Mesendoderm (in vitro differentiated cells): ENCODE measurements around the gene SUGCT.

Source experiments
- DNase-seq: peaks from one replicate; pipeline ENCODE4 v3.0.0; 2013
- H2AK5ac ChIP-seq: 2 replicates; pipeline ENCODE4 v1.6.1; 2013; ENCODE audit warnings: low read length, inconsistent platforms
- H2BK120ac ChIP-seq: 2 replicates; pipeline ENCODE4 v1.6.1; 2013; ENCODE audit warnings: low read depth, mild to moderate bottlenecking, low read length, moderate library complexity, mixed read lengths
- H2BK15ac ChIP-seq: replicated peaks from 2 replicates; pipeline ENCODE4 v1.6.1; 2013; ENCODE audit warnings: low read depth, mild to moderate bottlenecking, moderate library complexity
- H2BK5ac ChIP-seq: 2 replicates; pipeline ENCODE4 v1.6.1; 2013; ENCODE audit warnings: low read length, inconsistent platforms
- H3K18ac ChIP-seq: 2 replicates; pipeline ENCODE4 v1.6.1; 2013; ENCODE audit warnings: mild to moderate bottlenecking, low read length, mixed read lengths
- H3K23ac ChIP-seq: one replicate; pipeline ENCODE4 v1.6.1; 2013; ENCODE audit warnings: low read length
- H3K27ac ChIP-seq: 2 replicates; pipeline ENCODE4 v1.5.1; 2013; ENCODE audit warnings: low read depth, mild to moderate bottlenecking, inconsistent platforms, low read length, moderate library complexity
- H3K27me3 ChIP-seq: 2 replicates; pipeline ENCODE4 v1.6.1; 2013; ENCODE audit warnings: low read length, control low read depth, mild to moderate bottlenecking, inconsistent platforms; ENCODE audit not compliant: insufficient read depth, poor library complexity
- H3K36me3 ChIP-seq: 2 replicates; pipeline ENCODE4 v1.6.1; 2013; ENCODE audit warnings: low read length, inconsistent platforms; ENCODE audit not compliant: control insufficient read depth, insufficient read depth
- H3K4ac ChIP-seq: one replicate; pipeline ENCODE4 v1.6.1; 2013; ENCODE audit warnings: low read depth, mild to moderate bottlenecking, low read length, moderate library complexity
- H3K4me1 ChIP-seq: 2 replicates; pipeline ENCODE4 v1.6.1; 2013; ENCODE audit warnings: low read depth, low read length, inconsistent platforms; ENCODE audit not compliant: control insufficient read depth
- H3K4me2 ChIP-seq: 2 replicates; pipeline ENCODE4 v1.6.1; 2013; ENCODE audit warnings: low read length
- H3K4me3 ChIP-seq: 2 replicates; pipeline ENCODE4 v1.5.1; 2013; ENCODE audit warnings: mild to moderate bottlenecking, low read length
- H3K56ac ChIP-seq: one replicate; pipeline ENCODE4 v1.6.1; 2013; ENCODE audit warnings: low read length
- H3K79me1 ChIP-seq: 2 replicates; pipeline ENCODE4 v1.6.1; 2013; ENCODE audit warnings: low read length, inconsistent platforms
- H3K79me2 ChIP-seq: 2 replicates; pipeline ENCODE4 v1.6.1; 2013; ENCODE audit warnings: mild to moderate bottlenecking, low read length; ENCODE audit not compliant: control insufficient read depth, insufficient read depth
- H3K9ac ChIP-seq: 2 replicates; pipeline ENCODE4 v1.6.1; 2013; ENCODE audit warnings: low read length, inconsistent platforms
- H4K5ac ChIP-seq: one replicate; pipeline ENCODE4 v1.6.1; 2013; ENCODE audit warnings: low read length
- H4K8ac ChIP-seq: one replicate; pipeline ENCODE4 v1.6.1; 2013; ENCODE audit warnings: low read depth, mild to moderate bottlenecking, control low read depth, low read length, moderate library complexity
- WGBS: extraction: QIAGEN DNeasy Blood & Tissue Kit; methylation state at CpG from one replicate; pipeline ENCODE4 v1.1.7; 2013; ENCODE audit warnings: low lambda C conversion rate, missing lambda C conversion rate; ENCODE audit not compliant: insufficient coverage; ENCODE audit errors: extremely low coverage; 5-methylcytosine and 5-hydroxymethylcytosine counted together

The SUGCT gene

GRCh38 chr7:40822861-40823260 is 688.1 kb downstream of the SUGCT start:
- H4K5ac ChIP-seq: no peak overlapping the region

GRCh38 chr7:40824461-40824860 is 689.7 kb downstream of the SUGCT start:
- Histone ChIP-seq H3K79me1 (no peaks in the 10 kb centered on the region), H4K8ac (no peak overlapping the region), H3K27me3 (no peaks in the 10 kb centered on the region), H2BK120ac (no peak overlapping the region), H3K23ac (no peak overlapping the region), H2BK5ac (no peak overlapping the region), H3K18ac (no peak overlapping the region), H3K4me3 (no peak overlapping the region), H3K27ac (no peak overlapping the region), H3K36me3 (no peaks in the 10 kb centered on the region), H3K4ac (no peak overlapping the region), H2BK15ac (no peak overlapping the region), H2AK5ac (no peak overlapping the region), H3K56ac (no peak overlapping the region), H4K5ac (no peak overlapping the region), H3K4me1 (no peaks in the 10 kb centered on the region), H3K79me2 (no peaks in the 10 kb centered on the region), H3K9ac (no peak overlapping the region), H3K4me2 (no peak overlapping the region)
- DNase-seq: no peak
- WGBS: no CpG with 5 or more reads among the region's 3 CpGs

More at GRCh38 chr7:40822861-40823260, 688.1 kb downstream of the SUGCT start:
- Histone ChIP-seq H3K27me3 (no peaks in the 10 kb centered on the region), H3K27ac (no peak overlapping the region), H2AK5ac (no peak overlapping the region), H2BK120ac (no peak overlapping the region), H3K56ac (no peak overlapping the region), H3K23ac (no peak overlapping the region), H3K36me3 (no peaks in the 10 kb centered on the region), H3K4me1 (no peaks in the 10 kb centered on the region), H2BK5ac (no peak overlapping the region), H3K4ac (no peak overlapping the region), H2BK15ac (no peak overlapping the region), H3K79me2 (no peaks in the 10 kb centered on the region), H4K8ac (no peak overlapping the region), H3K79me1 (no peaks in the 10 kb centered on the region), H3K4me2 (no peak overlapping the region), H3K4me3 (no peak overlapping the region), H3K9ac (no peak overlapping the region), H3K18ac (no peak overlapping the region)
- WGBS: no CpG with 5 or more reads among the region's 1 CpG
- no peak for DNase-seq

- H3K4me1 ChIP-seq: no peaks in the 10 kb centered on the region
- no peaks in the 10 kb centered on the region for H3K79me2 ChIP-seq
- peak; percentile 65 for DNase-seq
- H2BK120ac ChIP-seq: no peak overlapping the region
- H3K4ac ChIP-seq: no peak overlapping the region
- no peak overlapping the region for H3K4me3 ChIP-seq
- H3K79me1 ChIP-seq: no peaks in the 10 kb centered on the region
- H2BK15ac ChIP-seq: no peak overlapping the region
- H3K36me3 ChIP-seq: no peaks in the 10 kb centered on the region
- H3K9ac ChIP-seq: no peak overlapping the region
- H4K5ac ChIP-seq: no peak overlapping the region
- no peak overlapping the region for H2AK5ac ChIP-seq
- H3K27ac ChIP-seq: no peak overlapping the region
- H3K56ac ChIP-seq: no peak overlapping the region
- no peak overlapping the region for H3K4me2 ChIP-seq
- H3K27me3 ChIP-seq: no peaks in the 10 kb centered on the region
- no peak overlapping the region for H3K18ac ChIP-seq
- no peak overlapping the region for H4K8ac ChIP-seq
- no CpG with 5 or more reads among the region's 3 CpGs for WGBS
- no peak overlapping the region for H2BK5ac ChIP-seq
- no peak overlapping the region for H3K23ac ChIP-seq
These were observed 691.8 kb downstream of the SUGCT start for GRCh38 chr7:40826411-40827221.

GRCh38 chr7:40827222-40828085 is 692.6 kb downstream of the SUGCT start:
- Histone ChIP-seq H4K8ac (no peak overlapping the region), H4K5ac (no peak overlapping the region), H3K4me2 (no peak overlapping the region), H3K4me3 (no peak overlapping the region), H2BK120ac (no peak overlapping the region), H3K9ac (no peak overlapping the region), H2AK5ac (no peak overlapping the region), H3K23ac (no peak overlapping the region), H3K27me3 (no peaks in the 10 kb centered on the region), H3K4me1 (no peaks in the 10 kb centered on the region), H3K79me2 (no peaks in the 10 kb centered on the region), H2BK5ac (no peak overlapping the region), H3K27ac (no peak overlapping the region), H3K79me1 (no peaks in the 10 kb centered on the region), H3K36me3 (no peaks in the 10 kb centered on the region), H3K18ac (no peak overlapping the region), H3K4ac (no peak overlapping the region), H2BK15ac (no peak overlapping the region), H3K56ac (no peak overlapping the region)
- DNase-seq: peak; percentile 11
- no CpG with 5 or more reads among the region's 10 CpGs for WGBS

DNA sequence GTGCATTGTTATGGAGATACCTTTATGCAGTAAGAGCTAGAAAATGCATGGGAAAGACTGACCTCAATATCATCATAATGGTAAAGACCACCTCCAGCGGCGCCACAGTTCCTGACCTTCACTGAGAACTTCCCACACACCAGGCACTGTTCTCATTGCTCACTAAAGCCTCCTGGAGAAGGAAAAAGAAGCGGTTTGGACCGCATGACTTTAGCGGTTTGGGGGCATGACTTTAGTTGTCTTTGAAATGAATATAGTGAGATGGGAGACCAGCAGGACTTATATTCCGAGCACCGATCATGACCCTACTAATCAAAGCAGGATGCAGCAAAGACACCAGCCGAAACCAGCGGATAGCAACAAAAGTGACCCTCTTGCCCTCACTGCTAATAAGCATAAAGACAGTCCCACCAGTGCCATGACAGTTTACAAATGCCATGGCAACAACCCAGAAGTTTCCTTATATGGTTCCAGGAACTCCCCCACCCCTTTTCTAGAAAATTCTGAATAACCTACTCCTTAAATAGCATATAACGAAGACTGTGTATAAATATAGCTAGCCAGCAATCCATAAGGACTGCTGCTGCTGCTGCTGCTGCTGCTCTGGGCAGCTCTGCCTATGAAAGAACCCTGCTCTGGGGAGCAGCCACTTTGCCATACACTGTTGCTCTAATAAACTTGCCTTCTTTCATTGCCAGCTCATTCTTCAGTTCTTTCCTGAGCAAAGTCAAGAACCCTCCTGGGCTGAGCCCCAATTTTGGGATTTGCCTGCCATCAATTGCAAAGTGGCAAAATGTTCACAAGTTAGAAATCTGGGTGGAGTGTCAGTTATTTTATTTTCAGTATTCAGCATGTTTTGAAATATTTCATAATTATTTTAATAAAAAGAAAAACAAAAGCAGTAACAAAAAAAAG is 694.1 kb downstream of the SUGCT start:
- DNase-seq: no peak
- no CpG with 5 or more reads among the region's 10 CpGs for WGBS
- H2BK15ac ChIP-seq: no peak overlapping the region

More for the DNA sequence above, 694.1 kb downstream of the SUGCT start:
- Histone ChIP-seq H3K9ac (no peak overlapping the region), H3K23ac (no peak overlapping the region), H3K4me3 (no peak overlapping the region), H3K27me3 (no peaks in the 10 kb centered on the region), H3K4me1 (no peaks in the 10 kb centered on the region), H3K4ac (no peak overlapping the region), H3K36me3 (no peaks in the 10 kb centered on the region), H3K79me1 (no peaks in the 10 kb centered on the region), H2BK120ac (no peak overlapping the region), H3K18ac (peak overlapping the region; percentile 47), H3K27ac (no peak overlapping the region), H4K5ac (no peak overlapping the region), H4K8ac (no peak overlapping the region), H3K56ac (no peak overlapping the region), H3K79me2 (no peaks in the 10 kb centered on the region), H3K4me2 (no peak overlapping the region), H2AK5ac (no peak overlapping the region), H2BK5ac (no peak overlapping the region)
